ENCODE data around the gene GRIK1. TPM values are rescaled to one million over a fixed set of nuclear protein-coding genes. Genes with fewer than 3 reads are reported as not detected.

Gene GRIK1
- polyA plus RNA-seq, 3 donors: not detected

DNA sequence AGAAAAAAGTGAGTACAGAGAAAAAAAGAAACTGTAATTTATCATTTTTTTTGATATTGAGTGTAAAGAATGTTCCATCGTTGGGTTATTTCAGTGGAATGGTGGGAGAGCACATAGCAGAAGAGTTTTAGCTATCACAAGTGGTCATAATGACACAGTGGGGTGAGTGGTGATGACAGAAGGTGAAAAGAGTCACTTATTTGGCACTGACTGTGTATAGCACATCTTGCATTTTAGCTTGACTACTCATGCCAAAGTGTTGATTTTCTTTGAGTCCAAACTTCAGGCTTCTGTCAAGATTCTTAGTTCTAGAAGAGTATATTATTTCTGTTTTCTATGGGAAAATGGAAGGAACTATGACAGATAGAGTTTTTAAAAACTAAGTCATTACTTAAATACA lies 261.2 kb downstream of the GRIK1 start:
- WGBS (ENCODE audit: insufficient coverage): 88% methylated on average over 1 of the region's 1 CpG
- Histone ChIP-seq H3K9ac (ENCODE audit: insufficient read depth, low read length, poor library complexity, severe bottlenecking) (no peak overlapping the region), H2AFZ (ENCODE audit: insufficient read depth, low read depth, low read length, poor library complexity, severe bottlenecking) (no peak overlapping the region), H3K79me2 (ENCODE audit: insufficient read depth, low read length) (no peaks in the 10 kb centered on the region), H3K36me3 (replicated peaks in 1 of 2; ENCODE audit: control insufficient read depth in 1 of 2, insufficient read depth in 2 of 2, low read length in 2 of 2) (no peaks in the 10 kb centered on the region), H3K4me1 (ENCODE audit: control insufficient read depth in 1 of 2, insufficient read depth in 2 of 2, low read length in 2 of 2) (no peaks in the 10 kb centered on the region), H3K27ac (ENCODE audit: low read depth in 1 of 2, low read length in 2 of 2) (no peak overlapping the region), H3K4me2 (replicated peaks; ENCODE audit: extremely low read depth, low read length, poor library complexity, severe bottlenecking) (no peak overlapping the region), H3K27me3 (ENCODE audit: control insufficient read depth in 2 of 2, insufficient read depth in 2 of 2, low read length in 2 of 2) (no peaks in the 10 kb centered on the region), H3K4me3 (replicated peaks in 1 of 3; ENCODE audit: low read depth in 2 of 3, low read length in 3 of 3) (no peak overlapping the region), H3K9me3 (replicated peaks in 1 of 2; ENCODE audit: control insufficient read depth in 1 of 2, insufficient read depth in 1 of 2, low read length in 2 of 2) (no peaks in the 10 kb centered on the region), H4K20me1 (ENCODE audit: insufficient read depth, low read length) (no peaks in the 10 kb centered on the region)
- H3K36me3 Mint-ChIP-seq: no peaks in the 10 kb centered on the region
- no peaks in the 10 kb centered on the region for H3K27me3 Mint-ChIP-seq (ENCODE audit: low read depth in 3 of 3)
- no peak overlapping the region for H3K4me3 Mint-ChIP-seq
- H3K9me3 Mint-ChIP-seq: peaks cover 0 to 8% (median 5%) of the 10 kb centered on the region in 7 donors
- DNase-seq: no peak
- intact Hi-C loops (cut with micrococcal nuclease): no loop called here
- H3K4me1 Mint-ChIP-seq: peaks cover 3% of the 10 kb centered on the region
- TF ChIP-seq, protein P1, sequence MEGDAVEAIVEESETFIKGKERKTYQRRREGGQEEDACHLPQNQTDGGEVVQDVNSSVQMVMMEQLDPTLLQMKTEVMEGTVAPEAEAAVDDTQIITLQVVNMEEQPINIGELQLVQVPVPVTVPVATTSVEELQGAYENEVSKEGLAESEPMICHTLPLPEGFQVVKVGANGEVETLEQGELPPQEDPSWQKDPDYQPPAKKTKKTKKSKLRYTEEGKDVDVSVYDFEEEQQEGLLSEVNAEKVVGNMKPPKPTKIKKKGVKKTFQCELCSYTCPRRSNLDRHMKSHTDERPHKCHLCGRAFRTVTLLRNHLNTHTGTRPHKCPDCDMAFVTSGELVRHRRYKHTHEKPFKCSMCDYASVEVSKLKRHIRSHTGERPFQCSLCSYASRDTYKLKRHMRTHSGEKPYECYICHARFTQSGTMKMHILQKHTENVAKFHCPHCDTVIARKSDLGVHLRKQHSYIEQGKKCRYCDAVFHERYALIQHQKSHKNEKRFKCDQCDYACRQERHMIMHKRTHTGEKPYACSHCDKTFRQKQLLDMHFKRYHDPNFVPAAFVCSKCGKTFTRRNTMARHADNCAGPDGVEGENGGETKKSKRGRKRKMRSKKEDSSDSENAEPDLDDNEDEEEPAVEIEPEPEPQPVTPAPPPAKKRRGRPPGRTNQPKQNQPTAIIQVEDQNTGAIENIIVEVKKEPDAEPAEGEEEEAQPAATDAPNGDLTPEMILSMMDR (IDR thresholded peaks at IDR 0.05): no peak
- peak overlapping the region in 1 of 7 donors; percentile 17 for H3K27ac Mint-ChIP-seq

- WGBS (ENCODE audit: insufficient coverage): no CpG with 5 or more reads among the region's 4 CpGs
- peaks cover 0 to 5% (median 0%) of the 10 kb centered on the region in 7 donors for H3K9me3 Mint-ChIP-seq
- Histone ChIP-seq H3K9ac (ENCODE audit: insufficient read depth, low read length, poor library complexity, severe bottlenecking) (no peak overlapping the region), H3K27ac (ENCODE audit: low read depth in 1 of 2, low read length in 2 of 2) (no peak overlapping the region), H3K79me2 (ENCODE audit: insufficient read depth, low read length) (no peaks in the 10 kb centered on the region), H3K4me2 (replicated peaks; ENCODE audit: extremely low read depth, low read length, poor library complexity, severe bottlenecking) (no peak overlapping the region), H3K36me3 (replicated peaks in 1 of 2; ENCODE audit: control insufficient read depth in 1 of 2, insufficient read depth in 2 of 2, low read length in 2 of 2) (no peaks in the 10 kb centered on the region), H4K20me1 (ENCODE audit: insufficient read depth, low read length) (no peaks in the 10 kb centered on the region), H3K27me3 (ENCODE audit: control insufficient read depth in 2 of 2, insufficient read depth in 2 of 2, low read length in 2 of 2) (no peaks in the 10 kb centered on the region), H3K4me1 (ENCODE audit: control insufficient read depth in 1 of 2, insufficient read depth in 2 of 2, low read length in 2 of 2) (no peaks in the 10 kb centered on the region), H3K4me3 (replicated peaks in 1 of 3; ENCODE audit: low read depth in 2 of 3, low read length in 3 of 3) (no peak overlapping the region), H2AFZ (ENCODE audit: insufficient read depth, low read depth, low read length, poor library complexity, severe bottlenecking) (no peak overlapping the region), H3K9me3 (replicated peaks in 1 of 2; ENCODE audit: control insufficient read depth in 1 of 2, insufficient read depth in 1 of 2, low read length in 2 of 2) (no peaks in the 10 kb centered on the region)
- no peak overlapping the region for H3K4me3 Mint-ChIP-seq
- TF ChIP-seq, protein P1 (IDR thresholded peaks at IDR 0.05): no peak
- H3K4me1 Mint-ChIP-seq: peaks cover 3% of the 10 kb centered on the region
- intact Hi-C loops (cut with micrococcal nuclease): no loop called here
- H3K27ac Mint-ChIP-seq: no peak overlapping the region
- no peak for DNase-seq
- H3K36me3 Mint-ChIP-seq: no peaks in the 10 kb centered on the region
- H3K27me3 Mint-ChIP-seq (ENCODE audit: low read depth in 3 of 3): no peaks in the 10 kb centered on the region
Measured at GRCh38 chr21:29677326-29677725, 262.5 kb downstream of the GRIK1 start.
